CD8-positive, alpha-beta memory T cell (primary cell): ENCODE results near the gene LBHD2. TPM values are rescaled to one million over a fixed set of nuclear protein-coding genes. Genes with fewer than 3 reads are reported as not detected.

ENCODE experiments used
- CTCF ChIA-PET: fragments of 350-600 bp; sonication (Branson Sonifier 250); formaldehyde crosslinking; loops from one replicate; lab custom pipeline; 2021; ENCODE audit warnings: antibody characterized with exemption; lab: Charles Lee
- POLR2A ChIA-PET: fragments of 350-600 bp; sonication (Branson Sonifier 250); formaldehyde crosslinking; loops from one replicate; lab custom pipeline; 2021; ENCODE audit warnings: antibody characterized with exemption; lab: Charles Lee
- DNase-seq, 5 donors: peaks; one replicate each; pipeline versions ENCODE4 v3.0.0 to v3.0.0-alpha.2; 2020 to 2022; ENCODE audit warnings: mixed read lengths in 1 of 5
- H3K27ac ChIP-seq: one replicate; pipeline ENCODE4 v1.7.0; 2013; ENCODE audit warnings: low read depth, mild to moderate bottlenecking, low read length, moderate library complexity
- H3K27me3 ChIP-seq: 2 replicates; pipeline ENCODE4 v1.7.0; 2013; ENCODE audit warnings: low read length, mild to moderate bottlenecking; ENCODE audit not compliant: insufficient read depth, poor library complexity, severe bottlenecking
- H3K36me3 ChIP-seq: 2 replicates; pipeline ENCODE4 v1.7.0; 2013; ENCODE audit warnings: mild to moderate bottlenecking, low read length, moderate library complexity; ENCODE audit not compliant: insufficient read depth
- H3K4me1 ChIP-seq: 2 replicates; pipeline ENCODE4 v1.7.0; 2013; ENCODE audit warnings: mild to moderate bottlenecking, low read length, moderate library complexity; ENCODE audit not compliant: insufficient read depth
- H3K4me3 ChIP-seq: 2 replicates; pipeline ENCODE4 v1.7.0; 2013; ENCODE audit warnings: mild to moderate bottlenecking, low read length
- H3K9me3 ChIP-seq: 2 replicates; pipeline ENCODE4 v1.7.0; 2013; ENCODE audit warnings: mild to moderate bottlenecking, low read length
- H3K27ac Mint-ChIP-seq, 8 donors: one replicate each; pipeline ENCODE4 v1.8.0; 2020 to 2021; ENCODE audit warnings: mixed read lengths in 8 of 8, mild to moderate bottlenecking in 6 of 8, inconsistent platforms in 3 of 8, moderate library complexity in 3 of 8
- H3K27me3 Mint-ChIP-seq, 2 donors: one replicate each; pipeline ENCODE4 v1.8.0; 2020 to 2021; ENCODE audit warnings: mixed read lengths in 2 of 2, mild to moderate bottlenecking in 1 of 2, moderate library complexity in 1 of 2
- H3K36me3 Mint-ChIP-seq, 3 donors: one replicate each; pipeline ENCODE4 v1.8.0; 2020 to 2021; ENCODE audit warnings: mixed read lengths in 3 of 3, inconsistent platforms in 1 of 3, mild to moderate bottlenecking in 1 of 3
- H3K4me1 Mint-ChIP-seq, 3 donors: one replicate each; pipeline ENCODE4 v1.8.0; 2020 to 2021; ENCODE audit warnings: mixed read lengths in 3 of 3, inconsistent platforms in 1 of 3, mild to moderate bottlenecking in 1 of 3
- H3K4me3 Mint-ChIP-seq, 7 donors: one replicate each; pipeline ENCODE4 v1.8.0; 2020 to 2021; ENCODE audit warnings: mixed read lengths in 7 of 7, mild to moderate bottlenecking in 6 of 7, moderate library complexity in 4 of 7, inconsistent platforms in 2 of 7
- H3K9me3 Mint-ChIP-seq, 5 donors: one replicate each; pipeline ENCODE4 v1.8.0; 2020 to 2022; ENCODE audit warnings: mixed read lengths in 5 of 5, mild to moderate bottlenecking in 3 of 5, moderate library complexity in 2 of 5, inconsistent platforms in 1 of 5
- polyA plus RNA-seq: library from polyadenylated mRNA; unstranded; fragments of 300-500 nt; fragmentation: Illumina TruSeq; gene quantifications from one replicate; pipeline ENCODE4 v1.2.3, GENCODE V29; 2021
- total RNA-seq, 2 experiments: library from RNA; stranded (reverse); gene quantifications; one replicate each; pipeline ENCODE4 v1.2.3, GENCODE V29; 2021

LBHD2 gene
- total and polyA plus RNA-seq, 3 experiments from 2014 or later, result not detected

DNA sequence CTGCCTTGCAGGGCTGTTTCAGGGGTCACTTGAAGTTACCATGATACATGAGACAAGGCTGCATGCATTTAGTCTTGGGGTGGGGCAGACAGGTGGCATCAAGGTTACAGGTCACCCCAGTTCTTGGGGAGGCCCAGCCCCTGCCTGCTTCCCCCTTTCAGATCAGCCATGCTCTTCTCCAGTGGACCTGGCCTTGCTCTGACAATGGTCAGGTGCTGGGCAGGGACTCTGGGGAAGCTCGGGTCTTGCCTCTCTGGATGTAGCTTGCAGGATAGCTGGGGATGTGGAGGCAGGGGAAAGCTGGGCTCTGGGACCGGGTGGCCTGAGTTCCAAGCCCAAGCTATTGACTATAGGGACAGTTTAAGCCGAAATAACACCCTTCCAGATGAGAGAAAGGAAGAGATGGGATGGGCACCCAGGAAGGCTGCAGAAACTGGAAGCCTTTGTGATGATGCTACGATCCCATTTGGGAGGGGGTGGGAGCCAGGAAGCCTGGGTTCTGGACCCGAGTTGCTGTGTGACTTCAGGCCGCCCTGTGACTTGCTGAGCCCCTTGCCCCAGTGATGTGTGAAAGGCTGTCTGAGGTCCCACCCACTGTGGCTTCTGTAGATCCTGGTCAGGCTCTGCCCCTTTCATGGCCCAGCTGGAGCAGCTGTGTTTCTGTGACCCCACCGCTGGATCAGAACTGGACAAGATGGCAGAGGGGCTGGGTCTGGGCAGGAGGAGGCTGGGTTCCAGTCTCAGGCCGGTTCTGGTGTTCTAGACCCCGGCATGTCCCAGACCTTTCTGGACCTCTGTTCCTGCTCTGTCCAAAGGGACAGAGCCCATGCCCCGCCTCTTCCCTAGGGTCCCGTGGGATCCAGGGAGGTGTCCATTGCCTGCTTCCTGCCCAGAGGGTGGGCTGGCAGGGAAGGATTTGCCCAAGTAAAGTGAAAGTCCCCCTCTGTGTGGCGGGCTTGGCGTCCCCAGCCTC lies 41.4 kb downstream of the LBHD2 start:
- ChIA-PET POLR2A (no interaction called here), CTCF (no interaction called here)
- H3K4me3 ChIP-seq, result no peak overlapping the region
- peaks cover 7% of the 10 kb centered on the region for H3K4me1 ChIP-seq
- Mint-ChIP-seq H3K4me1 (peaks cover 0 to 5% (median 0%) of the 10 kb centered on the region in 3 donors), H3K4me3 (no peak overlapping the region), H3K36me3 (no peaks in the 10 kb centered on the region), H3K9me3 (no peaks in the 10 kb centered on the region), H3K27me3 (peaks cover 14 to 26% of the 10 kb centered on the region in 2 donors), H3K27ac (no peak overlapping the region)
- H3K27me3 ChIP-seq, result peaks cover 4% of the 10 kb centered on the region
- H3K27ac ChIP-seq, result no peak overlapping the region
- H3K36me3 ChIP-seq, result no peaks in the 10 kb centered on the region
- no peaks in the 10 kb centered on the region for H3K9me3 ChIP-seq
- no peak for DNase-seq

DNA sequence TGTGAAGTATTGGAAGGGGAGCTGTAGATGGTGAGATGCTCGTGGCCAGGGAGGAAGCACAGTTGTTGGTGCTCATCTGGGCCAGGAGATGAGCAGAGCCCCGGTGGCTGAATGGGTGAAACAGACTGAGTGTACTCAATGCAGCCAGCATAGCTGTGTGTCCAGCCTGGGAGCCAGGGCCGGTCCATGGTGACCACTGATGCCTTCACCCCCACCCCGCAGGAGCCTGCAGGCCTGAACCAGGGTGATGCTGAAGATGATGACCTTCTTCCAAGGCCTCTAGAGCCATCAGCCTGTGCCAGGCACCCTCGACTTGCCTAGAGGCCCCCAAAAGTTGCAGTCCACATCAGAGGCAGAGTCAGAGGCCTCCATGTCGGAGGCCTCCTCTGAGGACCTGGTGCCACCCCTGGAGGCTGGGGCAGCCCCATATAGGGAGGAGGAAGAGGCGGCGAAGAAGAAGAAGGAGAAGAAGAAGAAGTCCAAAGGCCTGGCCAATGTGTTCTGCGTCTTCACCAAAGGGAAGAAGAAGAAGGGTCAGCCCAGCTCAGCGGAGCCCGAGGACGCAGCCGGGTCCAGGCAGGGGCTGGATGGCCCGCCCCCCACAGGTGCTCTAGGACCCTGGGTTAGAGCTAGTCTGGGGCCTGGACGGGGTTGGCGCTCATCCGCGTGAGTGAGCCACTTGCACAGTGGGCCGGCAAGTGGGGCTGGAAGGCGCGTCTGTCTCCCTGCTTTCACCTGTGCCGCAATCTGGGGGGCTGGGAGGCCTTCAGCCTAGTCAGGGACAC lies 42.3 kb downstream of the LBHD2 start:
- H3K4me3 Mint-ChIP-seq, result no peak overlapping the region
- Histone ChIP-seq H3K4me3 (no peak overlapping the region), H3K36me3 (no peaks in the 10 kb centered on the region), H3K9me3 (no peaks in the 10 kb centered on the region), H3K27ac (no peak overlapping the region), H3K4me1 (peaks cover 7% of the 10 kb centered on the region), H3K27me3 (peaks cover 4% of the 10 kb centered on the region)
- no peaks in the 10 kb centered on the region for H3K36me3 Mint-ChIP-seq
- H3K27me3 Mint-ChIP-seq, result peaks cover 8 to 22% of the 10 kb centered on the region in 2 donors
- H3K4me1 Mint-ChIP-seq, result peaks cover 0 to 5% (median 0%) of the 10 kb centered on the region in 3 donors
- no peak overlapping the region for H3K27ac Mint-ChIP-seq
- H3K9me3 Mint-ChIP-seq, result no peaks in the 10 kb centered on the region
- POLR2A ChIA-PET, result no interaction called here
- CTCF ChIA-PET, result no interaction called here
- DNase-seq, result no peak

DNA sequence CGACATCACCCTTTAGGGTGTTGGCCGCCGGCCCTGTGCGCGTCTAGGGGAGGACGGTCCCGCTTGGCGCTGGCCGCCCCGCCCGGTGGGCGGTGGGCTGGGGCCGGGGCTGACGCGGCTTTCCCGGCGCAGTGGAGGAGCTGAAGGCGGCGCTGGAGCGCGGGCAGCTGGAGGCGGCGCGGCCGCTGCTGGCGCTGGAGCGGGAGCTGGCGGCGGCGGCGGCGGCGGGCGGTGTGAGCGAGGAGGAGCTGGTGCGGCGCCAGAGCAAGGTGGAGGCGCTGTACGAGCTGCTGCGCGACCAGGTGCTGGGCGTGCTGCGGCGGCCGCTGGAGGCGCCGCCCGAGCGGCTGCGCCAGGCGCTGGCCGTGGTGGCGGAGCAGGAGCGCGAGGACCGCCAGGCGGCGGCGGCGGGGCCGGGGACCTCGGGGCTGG lies 42.9 kb downstream of the LBHD2 start:
- CTCF ChIA-PET, result interaction anchor here (1.4 kb wide), 1 partner anchor 22 kb away, joined by 9 read pairs; no protein-coding TSS in a partner anchor
- Histone ChIP-seq H3K36me3 (no peaks in the 10 kb centered on the region), H3K4me1 (peaks cover 7% of the 10 kb centered on the region), H3K4me3 (no peak overlapping the region), H3K9me3 (no peaks in the 10 kb centered on the region), H3K27me3 (peaks cover 4% of the 10 kb centered on the region), H3K27ac (no peak overlapping the region)
- Mint-ChIP-seq H3K27me3 (peaks cover 8 to 18% of the 10 kb centered on the region in 2 donors), H3K36me3 (no peaks in the 10 kb centered on the region), H3K4me3 (no peak overlapping the region), H3K9me3 (no peaks in the 10 kb centered on the region), H3K27ac (no peak overlapping the region), H3K4me1 (peaks cover 0 to 5% (median 0%) of the 10 kb centered on the region in 3 donors)
- no peak for DNase-seq
- POLR2A ChIA-PET, result no interaction called here

DNA sequence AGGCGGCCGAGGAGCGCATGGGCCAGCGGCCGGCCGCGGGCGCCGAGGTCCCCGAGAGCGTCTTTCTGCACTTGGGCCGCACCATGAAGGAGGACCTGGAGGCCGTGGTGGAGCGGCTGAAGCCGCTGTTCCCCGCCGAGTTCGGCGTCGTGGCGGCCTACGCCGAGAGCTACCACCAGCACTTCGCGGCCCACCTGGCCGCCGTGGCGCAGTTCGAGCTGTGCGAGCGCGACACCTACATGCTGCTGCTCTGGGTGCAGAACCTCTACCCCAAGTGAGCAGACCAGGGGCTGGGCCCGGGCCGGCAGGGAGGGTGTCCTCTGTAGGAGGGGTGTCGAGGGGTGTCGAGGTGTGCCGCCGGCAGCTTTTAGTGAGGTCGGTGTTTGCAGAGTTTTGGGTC lies 43.3 kb downstream of the LBHD2 start:
- POLR2A ChIA-PET, result no interaction called here

DNA sequence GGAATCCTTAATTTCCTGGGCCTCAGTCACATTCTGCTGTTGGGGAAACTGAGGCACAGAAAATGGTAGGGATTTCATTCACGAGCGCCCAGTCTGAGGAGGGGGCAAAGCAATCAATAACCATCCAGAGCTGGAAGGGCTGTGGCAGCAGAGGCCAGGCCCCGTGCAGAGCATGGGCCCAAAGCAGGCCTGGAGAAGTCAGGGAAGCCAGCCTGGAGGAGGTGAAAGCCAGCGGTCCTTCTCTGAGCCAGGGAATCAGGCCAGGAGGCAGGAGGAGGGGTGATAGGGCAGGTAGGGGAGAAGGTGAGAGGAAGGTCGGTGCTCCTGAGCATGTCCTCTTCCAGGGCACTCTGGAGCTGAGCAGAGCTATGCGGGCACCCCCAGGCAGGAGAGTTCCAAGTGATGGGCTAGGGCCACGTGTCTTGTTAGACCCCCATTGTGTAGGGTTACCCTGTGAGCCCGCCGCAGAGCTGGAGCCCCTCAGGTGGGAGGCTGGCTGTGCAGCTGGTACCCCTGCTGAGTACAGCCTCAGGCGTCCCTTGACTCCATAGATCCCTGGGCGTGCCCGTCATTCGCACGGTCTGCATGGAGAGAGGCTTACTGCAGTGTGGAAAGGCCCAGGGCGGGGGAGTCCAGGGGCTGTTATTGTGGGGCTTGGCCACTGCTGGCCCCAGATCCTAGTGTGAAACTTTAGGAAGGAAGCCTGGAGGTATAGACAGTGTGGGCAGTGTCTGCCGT lies 44.0 kb downstream of the LBHD2 start:
- ChIA-PET POLR2A (no interaction called here), CTCF (interaction anchor here (1.4 kb wide), 1 partner anchor 23 kb away, joined by 9 read pairs; no protein-coding TSS in a partner anchor)

More for the DNA sequence above, 43.3 kb downstream of the LBHD2 start:
- peaks cover 0 to 5% (median 0%) of the 10 kb centered on the region in 3 donors for H3K4me1 Mint-ChIP-seq
- no peaks in the 10 kb centered on the region for H3K36me3 ChIP-seq
- H3K36me3 Mint-ChIP-seq, result no peaks in the 10 kb centered on the region
- no peak for DNase-seq
- H3K27me3 ChIP-seq, result peaks cover 4% of the 10 kb centered on the region
- no peaks in the 10 kb centered on the region for H3K9me3 ChIP-seq
- CTCF ChIA-PET, result interaction anchor here (1.4 kb wide), 1 partner anchor 22 kb away, joined by 9 read pairs; no protein-coding TSS in a partner anchor
- no peak overlapping the region for H3K4me3 ChIP-seq
- H3K27ac Mint-ChIP-seq, result no peak overlapping the region
- H3K27ac ChIP-seq, result no peak overlapping the region
- H3K4me3 Mint-ChIP-seq, result no peak overlapping the region
- peaks cover 6% of the 10 kb centered on the region for H3K4me1 ChIP-seq
- H3K27me3 Mint-ChIP-seq, result peaks cover 6 to 14% of the 10 kb centered on the region in 2 donors
- H3K9me3 Mint-ChIP-seq, result no peaks in the 10 kb centered on the region

DNA sequence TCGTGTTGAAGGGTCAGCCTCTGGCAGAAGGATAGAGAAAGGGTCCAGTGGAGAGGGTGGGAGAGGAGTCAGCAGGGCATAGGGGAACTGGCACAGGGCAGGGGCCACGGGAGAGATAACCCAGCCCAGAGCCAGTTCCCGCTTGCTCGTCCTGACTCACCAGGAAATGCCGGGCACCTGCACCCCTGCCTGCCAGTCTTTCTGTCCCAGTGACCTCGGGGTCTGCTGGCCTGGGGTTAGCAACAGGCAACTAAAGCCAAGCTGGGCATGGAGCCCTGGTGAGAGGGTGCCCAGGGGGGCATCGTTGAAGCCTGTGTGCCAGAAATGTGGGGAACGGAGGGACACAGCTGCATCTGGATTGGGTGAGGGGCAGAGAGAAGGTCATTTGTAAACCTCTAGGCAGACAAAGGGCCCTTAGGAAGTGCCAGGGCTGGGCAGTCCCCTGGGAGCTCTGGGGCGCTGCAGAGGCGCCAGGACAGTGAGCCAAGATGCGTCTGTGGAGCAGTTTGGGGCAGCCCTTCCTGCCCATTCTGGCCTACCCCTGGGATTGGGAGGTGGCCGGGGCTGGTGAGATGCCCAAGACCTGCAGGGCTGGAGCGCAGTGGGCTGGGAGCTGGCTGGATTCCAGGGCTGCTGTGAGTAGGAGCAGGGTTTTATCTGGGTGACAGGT lies 44.8 kb downstream of the LBHD2 start:
- no peaks in the 10 kb centered on the region for H3K36me3 ChIP-seq
- no peak overlapping the region for H3K4me3 ChIP-seq
- no peaks in the 10 kb centered on the region for H3K36me3 Mint-ChIP-seq
- H3K4me1 ChIP-seq, result no peaks in the 10 kb centered on the region
- CTCF ChIA-PET, result interaction anchor here (2.0 kb wide), 1 partner anchor 23 kb away, joined by 6 read pairs; no protein-coding TSS in a partner anchor
- H3K4me1 Mint-ChIP-seq, result peaks cover 0 to 5% (median 0%) of the 10 kb centered on the region in 3 donors
- no peak overlapping the region for H3K27ac Mint-ChIP-seq
- no peak for DNase-seq
- no peaks in the 10 kb centered on the region for H3K9me3 ChIP-seq
- no peaks in the 10 kb centered on the region for H3K27me3 ChIP-seq
- H3K4me3 Mint-ChIP-seq, result no peak overlapping the region
- POLR2A ChIA-PET, result no interaction called here
- H3K9me3 Mint-ChIP-seq, result no peaks in the 10 kb centered on the region
- peaks cover 6 to 14% of the 10 kb centered on the region in 2 donors for H3K27me3 Mint-ChIP-seq
- H3K27ac ChIP-seq, result no peak overlapping the region

More for the DNA sequence above, 44.0 kb downstream of the LBHD2 start:
- Histone ChIP-seq H3K4me1 (no peaks in the 10 kb centered on the region), H3K36me3 (no peaks in the 10 kb centered on the region), H3K27ac (no peak overlapping the region), H3K27me3 (no peaks in the 10 kb centered on the region), H3K9me3 (no peaks in the 10 kb centered on the region), H3K4me3 (no peak overlapping the region)
- H3K4me3 Mint-ChIP-seq, result no peak overlapping the region
- no peaks in the 10 kb centered on the region for H3K9me3 Mint-ChIP-seq
- peaks cover 6 to 14% of the 10 kb centered on the region in 2 donors for H3K27me3 Mint-ChIP-seq
- peaks cover 0 to 5% (median 0%) of the 10 kb centered on the region in 3 donors for H3K4me1 Mint-ChIP-seq
- no peaks in the 10 kb centered on the region for H3K36me3 Mint-ChIP-seq
- no peak for DNase-seq
- H3K27ac Mint-ChIP-seq, result no peak overlapping the region

DNA sequence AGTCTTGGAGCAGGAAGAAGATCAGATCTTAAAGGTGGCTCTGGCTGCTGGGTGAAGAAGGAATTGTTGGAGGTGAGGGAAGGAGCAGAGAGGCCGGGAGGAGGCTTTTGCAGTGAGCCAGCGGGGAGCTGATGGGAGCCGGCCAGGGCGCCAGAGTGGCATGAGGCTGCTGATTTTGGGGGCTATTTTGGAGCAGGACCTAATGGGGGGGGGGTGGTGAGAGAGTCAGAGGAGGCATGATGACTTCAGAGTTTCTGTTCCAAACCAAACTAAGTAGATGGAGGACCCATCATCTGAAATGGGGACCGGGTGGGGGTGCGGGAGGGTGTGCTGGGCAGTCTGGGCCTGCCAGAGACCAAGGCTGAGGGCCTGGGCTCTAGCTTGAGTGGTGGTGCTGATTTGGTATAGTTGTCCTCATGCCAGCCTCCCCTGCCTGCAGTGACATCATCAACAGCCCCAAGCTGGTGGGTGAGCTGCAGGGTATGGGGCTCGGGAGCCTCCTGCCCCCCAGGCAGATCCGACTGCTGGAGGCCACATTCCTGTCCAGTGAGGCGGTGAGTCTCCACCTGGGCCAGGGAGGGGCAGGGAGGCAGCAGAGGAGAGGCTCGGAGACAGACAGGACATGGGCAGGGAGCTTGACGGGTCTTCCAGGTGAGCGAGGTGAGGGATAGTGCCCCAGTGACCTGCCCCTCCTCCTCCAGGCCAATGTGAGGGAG lies 45.4 kb downstream of the LBHD2 start:
- Mint-ChIP-seq H3K4me1 (no peaks in the 10 kb centered on the region), H3K27me3 (peaks cover 6 to 10% of the 10 kb centered on the region in 2 donors), H3K9me3 (no peaks in the 10 kb centered on the region), H3K4me3 (no peak overlapping the region), H3K36me3 (no peaks in the 10 kb centered on the region), H3K27ac (no peak overlapping the region)
- H3K27me3 ChIP-seq, result no peaks in the 10 kb centered on the region
- H3K4me1 ChIP-seq, result no peaks in the 10 kb centered on the region
- no peaks in the 10 kb centered on the region for H3K36me3 ChIP-seq
- H3K9me3 ChIP-seq, result no peaks in the 10 kb centered on the region
- ChIA-PET POLR2A (no interaction called here), CTCF (interaction anchor here (2.0 kb wide), 1 partner anchor 24 kb away, joined by 6 read pairs; no protein-coding TSS in a partner anchor)
- no peak for DNase-seq
- no peak overlapping the region for H3K4me3 ChIP-seq
- H3K27ac ChIP-seq, result no peak overlapping the region
